Measurements from ENCODE around the gene GOLGB1.
"Not testable (repeated sequence)": the region's sequence is repeated elsewhere in the genome, so short reads cannot be mapped to it uniquely, and the experiment has no call there.

GOLGB1 gene

GRCh38 chr3:121749276-121750086 lies at the start of gene GOLGB1:
Gene GOLGB1, minus strand, starts transcription at chr3:121749741. Its CDS starts 18,770 bp downstream, at chr3:121730971.
- peak; percentile 99 for DNase-seq (ENCODE audit: low spot score)

GRCh38 chr3:121796970-121797369 lies 47.4 kb upstream of the GOLGB1 start:
- DNase-seq (ENCODE audit: low spot score): no peak

- no peak for DNase-seq (ENCODE audit: low spot score)
These were observed 44.9 kb upstream of the GOLGB1 start for GRCh38 chr3:121794264-121794983.

- no peak for DNase-seq (ENCODE audit: low spot score)
These were observed 43.5 kb upstream of the GOLGB1 start for GRCh38 chr3:121793078-121793477.

GRCh38 chr3:121786485-121786884 lies 36.9 kb upstream of the GOLGB1 start:
- no peak for DNase-seq (ENCODE audit: low spot score)

GRCh38 chr3:121782784-121783183 lies 33.2 kb upstream of the GOLGB1 start:
- DNase-seq (ENCODE audit: low spot score): not testable (repeated sequence)

- no peak for DNase-seq (ENCODE audit: low spot score)
These were observed 32.1 kb upstream of the GOLGB1 start for GRCh38 chr3:121781611-121782010.

- not testable (repeated sequence) for DNase-seq (ENCODE audit: low spot score)
These were observed 25.6 kb upstream of the GOLGB1 start for GRCh38 chr3:121775095-121775494.

- no peak for DNase-seq (ENCODE audit: low spot score)
These were observed 19.7 kb upstream of the GOLGB1 start for GRCh38 chr3:121769246-121769645.

GRCh38 chr3:121768452-121768851 lies 18.9 kb upstream of the GOLGB1 start:
- no peak for DNase-seq (ENCODE audit: low spot score)

GRCh38 chr3:121759541-121760202 lies 10.1 kb upstream of the GOLGB1 start:
- DNase-seq (ENCODE audit: low spot score): no peak

GRCh38 chr3:121758727-121759450 lies 9.3 kb upstream of the GOLGB1 start:
- no peak for DNase-seq (ENCODE audit: low spot score)

- DNase-seq (ENCODE audit: low spot score): no peak
These were observed 8.4 kb upstream of the GOLGB1 start for GRCh38 chr3:121757812-121758545.

- DNase-seq (ENCODE audit: low spot score): no peak
These were observed 7.7 kb upstream of the GOLGB1 start for GRCh38 chr3:121757087-121757811.

- DNase-seq (ENCODE audit: low spot score): no peak
These were observed 3.2 kb upstream of the GOLGB1 start for GRCh38 chr3:121752772-121753171.

GRCh38 chr3:121752261-121752660 lies 2.7 kb upstream of the GOLGB1 start:
- DNase-seq (ENCODE audit: low spot score): no peak

- DNase-seq (ENCODE audit: low spot score): no peak
These were observed 510 bp upstream of the GOLGB1 start for GRCh38 chr3:121750087-121750415.

GRCh38 chr3:121748680-121749275 lies 763 bp downstream of the GOLGB1 start:
- DNase-seq (ENCODE audit: low spot score): no peak

GRCh38 chr3:121747976-121748375 lies 1.6 kb downstream of the GOLGB1 start:
- no peak for DNase-seq (ENCODE audit: low spot score)

GRCh38 chr3:121743106-121743505 lies 6.4 kb downstream of the GOLGB1 start:
- not testable (repeated sequence) for DNase-seq (ENCODE audit: low spot score)

Data from kidney capillary endothelial cell (primary cell).